Parathyroid adenoma (tissue), 2 donors: Measurements from ENCODE around the gene TRPM5.

Source experiments
- H2AFZ ChIP-seq: fragments of 300-600 bp; sonication (generic); one replicate; pipeline ENCODE4 v1.7.0; 2017; ENCODE audit warnings: antibody characterized with exemption, mild to moderate bottlenecking
- H3K27ac ChIP-seq: fragments of 300-600 bp; sonication (generic); one replicate; pipeline ENCODE4 v1.7.0; 2017
- H3K27me3 ChIP-seq: fragments of 300-600 bp; sonication (generic); one replicate; pipeline ENCODE4 v1.7.0; 2017; ENCODE audit warnings: low read length; ENCODE audit not compliant: control insufficient read depth, insufficient read depth
- H3K36me3 ChIP-seq: fragments of 300-600 bp; sonication (generic); one replicate; pipeline ENCODE4 v1.7.0; 2017; ENCODE audit warnings: low read length; ENCODE audit not compliant: control insufficient read depth, insufficient read depth
- H3K4me1 ChIP-seq: fragments of 300-600 bp; sonication (generic); one replicate; pipeline ENCODE4 v1.7.0; 2017; ENCODE audit warnings: control low read depth
- H3K4me2 ChIP-seq: fragments of 300-600 bp; sonication (generic); one replicate; pipeline ENCODE4 v1.7.0; 2017; ENCODE audit warnings: low read length
- H3K4me3 ChIP-seq: fragments of 300-600 bp; sonication (generic); one replicate; pipeline ENCODE4 v1.7.0; 2017; ENCODE audit warnings: low read depth, low read length
- H3K79me2 ChIP-seq: fragments of 300-600 bp; sonication (generic); one replicate; pipeline ENCODE4 v1.7.0; 2017; ENCODE audit warnings: control low read depth
- H3K9ac ChIP-seq: fragments of 300-600 bp; sonication (generic); one replicate; pipeline ENCODE4 v1.7.0; 2017; ENCODE audit warnings: mild to moderate bottlenecking
- H3K9me3 ChIP-seq: fragments of 300-600 bp; sonication (generic); one replicate; pipeline ENCODE4 v1.7.0; 2017; ENCODE audit warnings: low read length; ENCODE audit not compliant: control insufficient read depth
- CTCF ChIP-seq: fragments of 300-600 bp; sonication (generic); IDR thresholded peaks from one replicate; pipeline ENCODE4 v1.7.0; 2017; ENCODE audit warnings: antibody characterized with exemption, mild to moderate bottlenecking
- donor health status: primary hyperparathyroidism.

Gene TRPM5

GRCh38 chr11:2420502-2421225 is 23.6 kb downstream of the TRPM5 start:
- no peaks in the 10 kb centered on the region for H3K79me2 ChIP-seq
- no peak overlapping the region for H3K9ac ChIP-seq
- H3K4me3 ChIP-seq: no peak overlapping the region
- no peaks in the 10 kb centered on the region for H3K9me3 ChIP-seq
- no peak overlapping the region for H3K4me2 ChIP-seq
- H3K27ac ChIP-seq: no peak overlapping the region
- H3K27me3 ChIP-seq: no peaks in the 10 kb centered on the region
- peak overlapping the region; percentile 46 for H2AFZ ChIP-seq
- TF ChIP-seq CTCF: peak; percentile 77
- no peaks in the 10 kb centered on the region for H3K4me1 ChIP-seq
- H3K36me3 ChIP-seq: no peaks in the 10 kb centered on the region

GRCh38 chr11:2419638-2420501 is 24.4 kb downstream of the TRPM5 start:
- Histone ChIP-seq H3K9me3 (no peaks in the 10 kb centered on the region), H3K4me1 (no peaks in the 10 kb centered on the region), H3K27ac (no peak overlapping the region), H3K36me3 (no peaks in the 10 kb centered on the region), H2AFZ (peak overlapping the region; percentile 46), H3K9ac (no peak overlapping the region), H3K4me3 (no peak overlapping the region), H3K27me3 (no peaks in the 10 kb centered on the region), H3K79me2 (no peaks in the 10 kb centered on the region), H3K4me2 (no peak overlapping the region)
- TF ChIP-seq CTCF: peak; percentile 50

GRCh38 chr11:2418693-2419360 is 25.5 kb downstream of the TRPM5 start:
- TF ChIP-seq CTCF: no peak
- H2AFZ ChIP-seq: no peak overlapping the region
- no peaks in the 10 kb centered on the region for H3K79me2 ChIP-seq
- H3K9me3 ChIP-seq: no peaks in the 10 kb centered on the region
- no peaks in the 10 kb centered on the region for H3K36me3 ChIP-seq
- H3K27ac ChIP-seq: no peak overlapping the region
- H3K4me2 ChIP-seq: no peak overlapping the region
- H3K9ac ChIP-seq: no peak overlapping the region
- H3K27me3 ChIP-seq: no peaks in the 10 kb centered on the region
- H3K4me1 ChIP-seq: no peaks in the 10 kb centered on the region
- H3K4me3 ChIP-seq: no peak overlapping the region

GRCh38 chr11:2417856-2418692 is 26.2 kb downstream of the TRPM5 start:
- Histone ChIP-seq H3K4me1 (no peaks in the 10 kb centered on the region), H3K9me3 (no peaks in the 10 kb centered on the region), H3K36me3 (no peaks in the 10 kb centered on the region), H3K27me3 (no peaks in the 10 kb centered on the region), H3K79me2 (no peaks in the 10 kb centered on the region), H3K27ac (no peak overlapping the region), H2AFZ (no peak overlapping the region), H3K9ac (no peak overlapping the region), H3K4me3 (no peak overlapping the region), H3K4me2 (no peak overlapping the region)
- no peak for TF ChIP-seq CTCF
